Raji (cell line): ENCODE measurements around the gene ZNF683.
"Not testable (repeated sequence)": the region's sequence is repeated elsewhere in the genome, so short reads cannot be mapped to it uniquely, and the experiment has no call there.

Source experiments
- POLR2A ChIP-seq: IDR thresholded peaks from 2 replicates; pipeline ENCODE4 v1.6.1; 2011; ENCODE audit warnings: low read depth, low read length, control low read depth; ENCODE audit not compliant: insufficient read depth

Gene ZNF683

GRCh38 chr1:26372611-26373010 is at the start of gene ZNF683:
ZNF683 (minus strand) TSS chr1:26372750; CDS start chr1:26368571, 4,179 bp downstream.
- TF ChIP-seq POLR2A, result not testable (repeated sequence)

GRCh38 chr1:26419494-26419893 is 46.9 kb upstream of the ZNF683 start:
- TF ChIP-seq POLR2A, result no peak

DNA sequence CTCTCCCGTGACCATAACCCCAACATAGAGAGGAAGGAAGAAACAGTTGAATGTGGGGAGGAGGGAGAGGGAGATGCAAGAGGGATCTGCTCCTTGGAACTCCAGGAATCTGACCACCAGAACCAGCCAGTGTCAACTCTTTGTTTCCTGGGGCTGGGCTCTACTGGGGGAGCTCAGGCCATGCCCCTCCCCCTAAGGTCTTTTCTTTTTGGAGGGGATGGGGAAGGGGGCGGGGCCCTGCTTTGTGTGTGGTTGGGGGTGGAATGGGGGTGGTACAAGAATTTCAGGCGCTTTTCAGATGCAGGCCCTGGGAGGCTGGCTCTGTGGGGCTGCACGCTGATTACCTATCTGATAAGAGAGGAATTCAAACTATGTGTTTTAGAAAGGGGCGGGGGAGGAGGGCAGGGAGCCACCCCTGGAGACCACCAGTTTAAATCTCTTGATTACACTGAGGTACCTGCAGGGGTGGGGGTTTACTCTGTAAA is 46.4 kb upstream of the ZNF683 start:
- no peak for TF ChIP-seq POLR2A

- TF ChIP-seq POLR2A, result no peak
These were observed 44.7 kb upstream of the ZNF683 start for GRCh38 chr1:26417111-26417759.

GRCh38 chr1:26413031-26413430 is 40.5 kb upstream of the ZNF683 start:
- no peak for TF ChIP-seq POLR2A

GRCh38 chr1:26412180-26412840 is 39.8 kb upstream of the ZNF683 start:
- TF ChIP-seq POLR2A, result no peak

- TF ChIP-seq POLR2A, result no peak
These were observed 39.1 kb upstream of the ZNF683 start for GRCh38 chr1:26411624-26412074.

DNA sequence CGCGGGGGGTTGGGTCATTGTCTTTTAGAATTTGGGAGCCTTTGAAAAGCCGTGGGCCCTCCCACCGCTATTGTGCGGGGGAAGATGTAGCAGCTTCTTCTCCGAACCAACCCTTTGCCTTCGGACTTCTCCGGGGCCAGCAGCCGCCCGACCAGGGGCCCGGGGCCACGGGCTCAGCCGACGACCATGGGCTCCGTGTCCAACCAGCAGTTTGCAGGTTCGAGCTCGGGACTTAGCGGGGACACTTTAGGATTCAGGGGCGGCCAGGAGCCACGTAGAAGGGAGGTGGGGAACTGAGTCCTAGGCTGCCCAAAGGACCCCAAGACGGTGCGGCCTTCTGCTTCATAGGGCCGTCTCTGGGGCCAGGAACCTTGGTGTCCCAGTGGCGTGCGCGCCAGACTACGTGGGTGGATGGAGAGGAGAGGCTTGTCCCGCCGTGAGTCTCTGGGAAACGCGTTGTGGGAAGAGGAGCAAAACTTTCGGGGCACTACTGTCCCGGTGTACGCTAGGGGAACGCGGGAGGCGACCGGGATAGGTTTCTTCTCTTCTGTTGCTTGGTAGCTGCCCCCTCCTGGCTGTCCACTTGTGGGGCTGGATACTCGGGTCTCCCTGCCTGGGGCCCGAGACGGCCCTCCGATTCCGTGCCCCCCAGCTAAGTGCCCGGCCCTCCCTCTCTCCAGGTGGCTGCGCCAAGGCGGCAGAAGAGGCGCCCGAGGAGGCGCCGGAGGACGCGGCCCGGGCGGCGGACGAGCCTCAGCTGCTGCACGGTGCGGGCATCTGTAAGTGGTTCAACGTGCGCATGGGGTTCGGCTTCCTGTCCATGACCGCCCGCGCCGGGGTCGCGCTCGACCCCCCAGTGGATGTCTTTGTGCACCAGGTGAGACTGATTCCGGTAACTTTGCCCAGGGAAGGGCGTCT is 38.4 kb upstream of the ZNF683 start, which contains the start of gene LIN28A:
Gene LIN28A, plus strand, starts transcription at position 112 of the 918 bp plus-strand sequence. Its CDS starts 75 bp downstream, at position 187.
- TF ChIP-seq POLR2A, result no peak

- no peak for TF ChIP-seq POLR2A
These were observed 36.7 kb upstream of the ZNF683 start for GRCh38 chr1:26409191-26409807.

- no peak for TF ChIP-seq POLR2A
These were observed 36.1 kb upstream of the ZNF683 start for GRCh38 chr1:26408604-26409003.

DNA sequence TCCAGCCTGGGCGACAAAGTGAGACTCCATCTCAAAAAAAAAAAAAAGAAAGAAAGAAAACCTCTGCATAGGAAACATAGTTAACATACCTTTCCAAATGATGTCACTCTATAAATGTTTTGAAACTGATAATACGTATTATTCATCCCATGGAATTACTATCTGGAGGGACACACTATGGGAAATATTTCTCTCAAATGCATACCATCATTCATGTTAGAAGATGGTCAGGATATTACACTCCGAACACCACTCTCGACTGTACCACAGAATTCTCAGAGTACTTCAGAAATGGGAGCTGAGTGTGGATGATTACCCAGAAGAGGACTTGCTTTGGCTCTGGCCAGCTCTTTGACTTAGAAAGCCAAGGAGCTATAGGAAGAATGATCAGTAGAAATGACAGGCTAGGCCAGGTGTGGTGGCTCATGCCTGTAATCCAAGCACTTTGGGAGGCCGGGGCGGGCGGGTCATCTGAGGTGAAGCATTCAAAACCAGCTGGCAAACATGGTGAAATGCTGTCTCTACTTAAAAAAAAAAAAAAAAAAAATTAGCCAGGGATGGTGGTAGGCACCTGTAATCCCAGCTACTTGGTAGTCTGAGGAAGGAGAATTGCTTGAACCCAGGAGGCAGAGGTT is 32.8 kb upstream of the ZNF683 start:
- no peak for TF ChIP-seq POLR2A

DNA sequence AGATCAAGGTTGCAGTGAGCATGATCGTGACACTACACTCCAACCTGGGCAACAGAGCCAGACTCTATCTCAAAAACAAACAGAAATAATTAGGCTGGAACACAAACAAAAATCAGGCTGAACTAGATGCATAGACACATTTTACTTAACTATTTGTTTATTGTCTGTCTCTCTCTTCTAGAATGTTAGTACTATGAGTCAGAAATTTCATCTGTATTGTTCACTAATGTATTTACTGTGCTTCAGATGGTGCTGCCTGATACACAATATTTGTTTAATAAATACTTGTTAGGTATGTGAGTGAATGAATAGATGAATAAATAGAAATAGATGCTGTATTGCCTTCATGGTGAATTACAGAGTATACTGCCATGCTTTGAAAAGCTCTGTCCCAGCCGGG is 32.1 kb upstream of the ZNF683 start:
- no peak for TF ChIP-seq POLR2A

- TF ChIP-seq POLR2A, result no peak
These were observed 31.1 kb upstream of the ZNF683 start for GRCh38 chr1:26403656-26404055.

DNA sequence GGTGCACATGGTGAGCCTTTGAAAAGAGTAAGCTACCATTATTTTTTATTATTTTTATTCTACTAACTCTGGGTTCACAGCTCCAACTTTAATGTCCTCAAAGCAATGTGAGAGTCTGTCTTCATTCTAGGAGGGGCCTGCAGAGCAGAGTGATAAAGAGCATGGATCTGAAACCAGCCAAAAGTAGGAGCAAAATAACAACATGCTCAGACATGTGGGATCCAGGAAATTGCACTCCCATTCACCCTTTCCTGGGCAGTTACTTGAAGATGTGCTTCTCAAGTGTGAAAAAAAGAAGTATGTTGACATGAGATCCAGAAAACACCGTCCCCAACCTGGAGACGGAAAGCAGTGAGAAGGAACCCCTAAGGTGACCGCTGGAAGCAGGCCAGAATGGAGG is 29.3 kb upstream of the ZNF683 start:
- no peak for TF ChIP-seq POLR2A
